Esophagus squamous epithelium (tissue), 5 donors: ENCODE measurements around the gene RTCA. TPM values are rescaled to one million over a fixed set of nuclear protein-coding genes. Genes with fewer than 3 reads are reported as not detected.
"Not testable (repeated sequence)": the region's sequence is repeated elsewhere in the genome, so short reads cannot be mapped to it uniquely, and the experiment has no call there.

Experiments used
- DNase-seq: peaks from one replicate; lab custom pipeline; 2025; lab: John Stamatoyannopoulos, UW
- H3K27ac ChIP-seq, 4 donors: fragments of 200-600 bp; sonication (generic); one replicate each; pipeline ENCODE4 v1.5.1; 2016 to 2019; ENCODE audit warnings: mild to moderate bottlenecking in 1 of 4
- H3K27me3 ChIP-seq, 4 donors: fragments of 200-600 bp; sonication (generic); 1 replicate in 3 of 4; 2 replicates in 1 of 4; pipeline versions ENCODE4 v1.5.1 to v1.6.0; 2017 to 2021; ENCODE audit warnings: antibody characterized with exemption in 1 of 4
- H3K36me3 ChIP-seq, 3 donors: fragments of 200-600 bp; sonication (generic); one replicate each; pipeline ENCODE4 v1.5.1; 2016 to 2019
- H3K4me1 ChIP-seq, 3 donors: fragments of 200-600 bp; sonication (generic); one replicate each; pipeline ENCODE4 v1.5.1; 2017 to 2019
- H3K4me3 ChIP-seq, 4 donors: fragments of 200-600 bp; sonication (generic); 1 replicate in 3 of 4; 2 replicates in 1 of 4; pipeline ENCODE4 v1.5.1; 2016 to 2019; ENCODE audit warnings: mild to moderate bottlenecking in 2 of 4, moderate library complexity in 1 of 4
- H3K9me3 ChIP-seq, 3 donors: fragments of 200-600 bp; sonication (generic); one replicate each; pipeline ENCODE4 v1.5.1; 2016 to 2019
- CTCF ChIP-seq, 6 experiments: fragments of 450-650 bp in 4 of 6; fragments of 200-600 bp in 2 of 6; sonication (generic) in 2 of 6; IDR thresholded peaks; one replicate each; pipeline ENCODE4 v1.5.1; 2016 to 2019; ENCODE audit warnings: antibody characterized with exemption in 6 of 6, mild to moderate bottlenecking in 4 of 6, moderate library complexity in 4 of 6
- POLR2A ChIP-seq, 4 donors: fragments of 450-650 bp; IDR thresholded peaks; one replicate each; pipeline ENCODE4 v1.6.1; 2017; ENCODE audit warnings: antibody characterized with exemption in 4 of 4, mild to moderate bottlenecking in 4 of 4, moderate library complexity in 3 of 4
- WGBS, 2 donors: methylation state at CpG; one replicate each; pipeline ENCODE4 v1.1.5; 2018; 5-methylcytosine and 5-hydroxymethylcytosine counted together
- intact Hi-C: fragments of 100-400 bp; cut with DNase I; formaldehyde crosslinking; loops from one replicate; pipeline ENCODE4 v1.15.0; 2022
- total RNA-seq, 4 donors: library from RNA; depleted of rRNA; stranded (reverse); fragments of >200 nt; gene quantifications; one replicate each; pipeline ENCODE4 v1.1.0, GENCODE V29; 2016
- donor health status: DM: yes; HTN: yes; CAD: no.

RTCA gene
- total RNA-seq, 4 donors from 2014 or later = 20.6 to 36.0 (median 23.7) TPM

- Histone ChIP-seq H3K9me3 (no peaks in the 10 kb centered on the region), H3K27ac (no peak overlapping the region), H3K4me3 (no peak overlapping the region), H3K27me3 (no peaks in the 10 kb centered on the region), H3K36me3 (peaks cover 0 to 78% (median 6%) of the 10 kb centered on the region in 3 donors), H3K4me1 (peaks cover 0 to 14% (median 0%) of the 10 kb centered on the region in 3 donors)
- no peak for DNase-seq
- WGBS, 2 donors = 45 to 52% methylated on average over 4 of the region's 4 CpGs
- TF ChIP-seq POLR2A (IDR thresholded peaks at IDR 0.05) = no peak
- no peak for TF ChIP-seq CTCF (IDR thresholded peaks at IDR 0.05)
- intact Hi-C loops = no loop called here
These were observed 36.2 kb upstream of the RTCA start for GRCh38 chr1:100229681-100230443.

- Histone ChIP-seq H3K4me3 (no peak overlapping the region), H3K36me3 (peaks cover 0 to 83% (median 6%) of the 10 kb centered on the region in 3 donors), H3K9me3 (no peaks in the 10 kb centered on the region), H3K27me3 (no peaks in the 10 kb centered on the region), H3K27ac (no peak overlapping the region), H3K4me1 (peaks cover 0 to 15% (median 0%) of the 10 kb centered on the region in 3 donors)
- no peak for TF ChIP-seq POLR2A (IDR thresholded peaks at IDR 0.05)
- TF ChIP-seq CTCF (IDR thresholded peaks at IDR 0.05) = no peak
- intact Hi-C loops = no loop called here
- WGBS, 2 donors = 75 to 88% methylated on average over 2 of the region's 2 CpGs
- no peak for DNase-seq
These were observed 35.3 kb upstream of the RTCA start for GRCh38 chr1:100230765-100231164.

GRCh38 chr1:100231721-100232120, 34.3 kb upstream of the RTCA start:
- no peaks in the 10 kb centered on the region for H3K9me3 ChIP-seq
- TF ChIP-seq POLR2A (IDR thresholded peaks at IDR 0.05) (no peak), CTCF (IDR thresholded peaks at IDR 0.05) (no peak)
- peaks cover 0 to 15% (median 0%) of the 10 kb centered on the region in 3 donors for H3K4me1 ChIP-seq
- WGBS, 2 donors = 91 to 100% methylated on average over 2 of the region's 2 CpGs
- H3K4me3 ChIP-seq = no peak overlapping the region
- intact Hi-C loops = no loop called here
- peaks cover 0 to 86% (median 6%) of the 10 kb centered on the region in 3 donors for H3K36me3 ChIP-seq
- no peaks in the 10 kb centered on the region for H3K27me3 ChIP-seq
- DNase-seq = no peak
- H3K27ac ChIP-seq = no peak overlapping the region

GRCh38 chr1:100232156-100232555, 33.9 kb upstream of the RTCA start:
- Histone ChIP-seq H3K4me3 (no peak overlapping the region), H3K4me1 (peaks cover 0 to 15% (median 0%) of the 10 kb centered on the region in 3 donors), H3K36me3 (peaks cover 0 to 86% (median 8%) of the 10 kb centered on the region in 3 donors), H3K27me3 (no peaks in the 10 kb centered on the region), H3K9me3 (no peaks in the 10 kb centered on the region), H3K27ac (no peak overlapping the region)
- no peak for DNase-seq
- TF ChIP-seq POLR2A (IDR thresholded peaks at IDR 0.05) (no peak), CTCF (IDR thresholded peaks at IDR 0.05) (no peak)
- WGBS, 2 donors = 95 to 100% methylated on average over 1 of the region's 1 CpG
- intact Hi-C loops = no loop called here

- DNase-seq, H3K9me3 ChIP-seq, H3K4me3 ChIP-seq, intact Hi-C loops, H3K27me3 ChIP-seq: not testable (repeated sequence)
- Histone ChIP-seq H3K36me3 (peaks cover 0 to 85% (median 7%) of the 10 kb centered on the region in 3 donors), H3K27ac (peak overlapping the region in 3 of 4 donors; percentile 35 to 57 (median 46)), H3K4me1 (peaks cover 0 to 15% (median 0%) of the 10 kb centered on the region in 3 donors)
- 53 to 68% methylated on average over 4 of the region's 4 CpGs for WGBS, 2 donors
These were observed 32.5 kb upstream of the RTCA start for GRCh38 chr1:100233566-100233965.
